ENCODE measurements around the gene TMEM151B.

TMEM151B gene

GRCh38 chr6:44278774-44279697 is 8.8 kb downstream of the TMEM151B start:
- no peak for DNase-seq

- DNase-seq = no peak
Observed at GRCh38 chr6:44284121-44284520, 13.9 kb downstream of the TMEM151B start.

- DNase-seq = no peak
Observed at GRCh38 chr6:44284867-44285266, 14.6 kb downstream of the TMEM151B start.

- no peak for DNase-seq
Observed at GRCh38 chr6:44285552-44286284, 15.5 kb downstream of the TMEM151B start.

- DNase-seq = no peak
Observed at GRCh38 chr6:44286285-44286565, 16.0 kb downstream of the TMEM151B start.

GRCh38 chr6:44286747-44287146 is 16.5 kb downstream of the TMEM151B start:
- no peak for DNase-seq

- no peak for DNase-seq
Observed at GRCh38 chr6:44289726-44290260, 19.5 kb downstream of the TMEM151B start.

- DNase-seq = no peak
Observed at GRCh38 chr6:44291841-44292240, 21.6 kb downstream of the TMEM151B start.

GRCh38 chr6:44292661-44293365 is 22.6 kb downstream of the TMEM151B start:
- DNase-seq = no peak

- DNase-seq = no peak
Observed at GRCh38 chr6:44294832-44295791, 24.9 kb downstream of the TMEM151B start.

GRCh38 chr6:44297063-44298038 is 27.1 kb downstream of the TMEM151B start:
- DNase-seq = peak; percentile 75

- DNase-seq = no peak
Observed at GRCh38 chr6:44298055-44298803, 28.0 kb downstream of the TMEM151B start.

- no peak for DNase-seq
Observed at GRCh38 chr6:44298864-44299263, 28.6 kb downstream of the TMEM151B start.

GRCh38 chr6:44300292-44300823 is 30.1 kb downstream of the TMEM151B start:
- DNase-seq = no peak

GRCh38 chr6:44301106-44301505 is 30.9 kb downstream of the TMEM151B start:
- DNase-seq = no peak

GRCh38 chr6:44301782-44302564 is 31.7 kb downstream of the TMEM151B start:
- DNase-seq = no peak

GRCh38 chr6:44302856-44303255 is 32.6 kb downstream of the TMEM151B start:
- DNase-seq = no peak

GRCh38 chr6:44303842-44304241 is 33.6 kb downstream of the TMEM151B start:
- DNase-seq = no peak
